HUES64 (cell line): Measurements from ENCODE around the gene LRIT1.

Source experiments
- H3K27ac ChIP-seq: 2 replicates; pipeline ENCODE4 v1.7.0; 2013; ENCODE audit warnings: low read depth, low read length, inconsistent platforms
- H3K27me3 ChIP-seq: 2 replicates; pipeline ENCODE4 v1.6.1; 2013; ENCODE audit warnings: mild to moderate bottlenecking, low read length; ENCODE audit not compliant: insufficient read depth
- H3K36me3 ChIP-seq: 2 replicates; pipeline ENCODE4 v1.6.1; 2013; ENCODE audit warnings: mild to moderate bottlenecking, low read length; ENCODE audit not compliant: insufficient read depth
- H3K4me1 ChIP-seq: 2 replicates; pipeline ENCODE4 v1.6.1; 2013; ENCODE audit warnings: mild to moderate bottlenecking, low read length, moderate library complexity; ENCODE audit not compliant: insufficient read depth
- H3K4me3 ChIP-seq: 2 replicates; pipeline ENCODE4 v1.5.1; 2013; ENCODE audit warnings: mild to moderate bottlenecking, low read length, moderate library complexity
- H3K9ac ChIP-seq: 2 replicates; pipeline ENCODE4 v1.6.1; 2013; ENCODE audit warnings: mild to moderate bottlenecking, low read depth, low read length
- H3K9me3 ChIP-seq: 2 replicates; pipeline ENCODE4 v1.6.1; 2013; ENCODE audit warnings: low read depth, low read length; ENCODE audit not compliant: insufficient read depth
- WGBS: fragments of 150-250, 120-280 bp; methylation state at CpG from one replicate; pipeline ENCODE4 v1.1.7; 2013; ENCODE audit warnings: missing lambda C conversion rate; 5-methylcytosine and 5-hydroxymethylcytosine counted together

The LRIT1 gene

GRCh38 chr10:84230359-84230758 is 11.0 kb downstream of the LRIT1 start:
- Histone ChIP-seq H3K36me3 (no peaks in the 10 kb centered on the region), H3K27me3 (no peaks in the 10 kb centered on the region; the same call in 1 of the 2 replicates), H3K9me3 (no peaks in the 10 kb centered on the region), H3K4me1 (no peaks in the 10 kb centered on the region), H3K9ac (no peak overlapping the region), H3K4me3 (no peak overlapping the region), H3K27ac (no peak overlapping the region)
- 96% methylated on average over 1 of the region's 1 CpG for WGBS

- Histone ChIP-seq H3K4me3 (no peak overlapping the region), H3K36me3 (no peaks in the 10 kb centered on the region), H3K27ac (no peak overlapping the region), H3K9ac (no peak overlapping the region), H3K27me3 (no peaks in the 10 kb centered on the region; the same call in 1 of the 2 replicates), H3K9me3 (no peaks in the 10 kb centered on the region), H3K4me1 (no peaks in the 10 kb centered on the region)
- WGBS, result 65% methylated on average over 4 of the region's 4 CpGs
Observed at GRCh38 chr10:84227810-84228209, 13.5 kb downstream of the LRIT1 start.

- Histone ChIP-seq H3K36me3 (no peaks in the 10 kb centered on the region), H3K27ac (no peak overlapping the region), H3K4me3 (no peak overlapping the region), H3K9me3 (no peaks in the 10 kb centered on the region), H3K27me3 (no peaks in the 10 kb centered on the region; the same call in 1 of the 2 replicates), H3K9ac (no peak overlapping the region), H3K4me1 (no peaks in the 10 kb centered on the region)
- WGBS, result 91% methylated on average over 3 of the region's 3 CpGs
Observed at GRCh38 chr10:84226616-84227015, 14.7 kb downstream of the LRIT1 start.

GRCh38 chr10:84225427-84226173 is 15.7 kb downstream of the LRIT1 start, which contains the start of gene LRIT2:
Gene LRIT2 (minus strand): TSS chr10:84225544. CDS start chr10:84225520, 24 bp downstream.
- H3K4me1 ChIP-seq, result no peaks in the 10 kb centered on the region
- H3K36me3 ChIP-seq, result no peaks in the 10 kb centered on the region
- no peaks in the 10 kb centered on the region for H3K9me3 ChIP-seq
- WGBS, result 79% methylated on average over 6 of the region's 6 CpGs
- H3K27ac ChIP-seq, result no peak within 1 kb of the TSS
- H3K27me3 ChIP-seq, result no peaks in the 10 kb centered on the region; the same call in 1 of the 2 replicates
- no peak within 1 kb of the TSS for H3K9ac ChIP-seq
- no peak within 1 kb of the TSS for H3K4me3 ChIP-seq

- no peaks in the 10 kb centered on the region for H3K4me1 ChIP-seq
- WGBS, result 46% methylated on average over 6 of the region's 6 CpGs
Observed at GRCh38 chr10:84224411-84225028, 16.8 kb downstream of the LRIT1 start.

GRCh38 chr10:84221916-84222315 is 19.4 kb downstream of the LRIT1 start:
- no peak overlapping the region for H3K27ac ChIP-seq
- no peaks in the 10 kb centered on the region for H3K36me3 ChIP-seq
- no peaks in the 10 kb centered on the region for H3K9me3 ChIP-seq
- 82% methylated on average over 8 of the region's 8 CpGs for WGBS
- no peak overlapping the region for H3K9ac ChIP-seq
- no peaks in the 10 kb centered on the region for H3K4me1 ChIP-seq
- no peak overlapping the region for H3K4me3 ChIP-seq
- no peaks in the 10 kb centered on the region for H3K27me3 ChIP-seq

More at GRCh38 chr10:84224411-84225028, 16.8 kb downstream of the LRIT1 start:
- Histone ChIP-seq H3K9ac (no peak overlapping the region), H3K4me3 (no peak overlapping the region), H3K36me3 (no peaks in the 10 kb centered on the region), H3K9me3 (no peaks in the 10 kb centered on the region), H3K27me3 (no peaks in the 10 kb centered on the region; the same call in 1 of the 2 replicates), H3K27ac (no peak overlapping the region)

- no peak overlapping the region for H3K9ac ChIP-seq
- 89% methylated on average over 4 of the region's 4 CpGs for WGBS
- no peak overlapping the region for H3K27ac ChIP-seq
- no peaks in the 10 kb centered on the region for H3K36me3 ChIP-seq
- H3K4me1 ChIP-seq, result no peaks in the 10 kb centered on the region
- no peaks in the 10 kb centered on the region for H3K27me3 ChIP-seq
- H3K4me3 ChIP-seq, result no peak overlapping the region
- H3K9me3 ChIP-seq, result no peaks in the 10 kb centered on the region
Observed at GRCh38 chr10:84217746-84218145, 23.6 kb downstream of the LRIT1 start.

- no peak overlapping the region for H3K9ac ChIP-seq
- no peak overlapping the region for H3K27ac ChIP-seq
- no peaks in the 10 kb centered on the region for H3K36me3 ChIP-seq
- H3K27me3 ChIP-seq, result no peaks in the 10 kb centered on the region
- WGBS, result 93% methylated on average over 9 of the region's 9 CpGs
- no peaks in the 10 kb centered on the region for H3K4me1 ChIP-seq
- no peak overlapping the region for H3K4me3 ChIP-seq
- no peaks in the 10 kb centered on the region for H3K9me3 ChIP-seq
Observed at GRCh38 chr10:84216834-84217233, 24.5 kb downstream of the LRIT1 start.

- no peak overlapping the region for H3K4me3 ChIP-seq
- no peaks in the 10 kb centered on the region for H3K9me3 ChIP-seq
- H3K27ac ChIP-seq, result no peak overlapping the region
- no peak overlapping the region for H3K9ac ChIP-seq
- no peaks in the 10 kb centered on the region for H3K36me3 ChIP-seq
- no peaks in the 10 kb centered on the region for H3K4me1 ChIP-seq
- H3K27me3 ChIP-seq, result no peaks in the 10 kb centered on the region
- WGBS, result 74% methylated on average over 12 of the region's 12 CpGs
Observed at GRCh38 chr10:84214612-84215235, 26.6 kb downstream of the LRIT1 start.

- no peak overlapping the region for H3K27ac ChIP-seq
- no peak overlapping the region for H3K4me3 ChIP-seq
- no peak overlapping the region for H3K9ac ChIP-seq
- no peaks in the 10 kb centered on the region for H3K4me1 ChIP-seq
- H3K9me3 ChIP-seq, result no peaks in the 10 kb centered on the region
- H3K27me3 ChIP-seq, result no peaks in the 10 kb centered on the region
- WGBS, result 94% methylated on average over 25 of the region's 25 CpGs
- H3K36me3 ChIP-seq, result no peaks in the 10 kb centered on the region
Observed at GRCh38 chr10:84214046-84214572, 27.2 kb downstream of the LRIT1 start.

GRCh38 chr10:84213076-84213475 is 28.3 kb downstream of the LRIT1 start:
- Histone ChIP-seq H3K9ac (no peak overlapping the region), H3K27ac (no peak overlapping the region), H3K27me3 (no peaks in the 10 kb centered on the region), H3K9me3 (no peaks in the 10 kb centered on the region), H3K4me3 (no peak overlapping the region), H3K36me3 (no peaks in the 10 kb centered on the region), H3K4me1 (no peaks in the 10 kb centered on the region)
- WGBS, result 94% methylated on average over 11 of the region's 11 CpGs
